Heart right ventricle (tissue), 16 donors: ENCODE measurements around the gene ARL15. TPM values are rescaled to one million over a fixed set of nuclear protein-coding genes. Genes with fewer than 3 reads are reported as not detected.

ENCODE experiments used
- ATAC-seq, 8 donors: fragments of 200-7000 bp; cut with Tn5 transposase; one replicate each; pipeline ENCODE4 v1.9.1; 2020; ENCODE audit warnings: mild to moderate bottlenecking in 8 of 8, moderate library complexity in 8 of 8, moderate number of reproducible peaks in 1 of 8
- DNase-seq, 2 donors: peaks; one replicate each; pipeline ENCODE4 v3.0.0-alpha.2; 2020
- H3K27ac ChIP-seq, 10 donors: fragments of 200-600 bp; sonication (generic) in 2 of 10; one replicate each; pipeline versions ENCODE4 v1.5.0 to v1.8.0; 2020 to 2022; ENCODE audit warnings: mild to moderate bottlenecking in 3 of 10
- H3K27me3 ChIP-seq, 7 donors: fragments of 200-600 bp; one replicate each; pipeline ENCODE4 v1.8.0; 2021 to 2022; ENCODE audit warnings: mild to moderate bottlenecking in 2 of 7
- H3K36me3 ChIP-seq, 9 donors: fragments of 200-600 bp; sonication (generic) in 1 of 9; one replicate each; pipeline versions ENCODE4 v1.5.0 to v1.8.0; 2020 to 2022; ENCODE audit warnings: mild to moderate bottlenecking in 2 of 9
- H3K4me1 ChIP-seq, 9 donors: fragments of 200-600 bp; sonication (generic) in 1 of 9; one replicate each; pipeline versions ENCODE4 v1.5.0 to v1.8.0; 2020 to 2022; ENCODE audit warnings: mild to moderate bottlenecking in 4 of 9
- H3K4me3 ChIP-seq, 10 donors: fragments of 200-600 bp; sonication (generic) in 2 of 10; one replicate each; pipeline versions ENCODE4 v1.5.0 to v1.8.0; 2020 to 2022; ENCODE audit warnings: mild to moderate bottlenecking in 7 of 10, moderate library complexity in 2 of 10
- H3K9me3 ChIP-seq, 11 donors: fragments of 200-600 bp in 10 of 11; sonication (generic) in 2 of 11; one replicate each; pipeline versions ENCODE4 v1.5.0 to v1.8.0; 2013 to 2022; ENCODE audit warnings: mild to moderate bottlenecking in 2 of 11, control low read depth in 1 of 11, moderate library complexity in 1 of 11
- WGBS, 2 donors: extraction: QIAGEN DNeasy Blood & Tissue Kit; methylation state at CpG; one replicate each; pipeline ENCODE4 v1.1.7; 2013; ENCODE audit warnings: inconsistent platforms in 1 of 2; 5-methylcytosine and 5-hydroxymethylcytosine counted together
- intact Hi-C, 10 donors: fragments of 100-400 bp; cut with DNase I; formaldehyde crosslinking; loops; one replicate each; pipeline versions ENCODE4 v1.11.1 to v1.14.2; 2022
- polyA plus RNA-seq, 2 donors: library from polyadenylated mRNA; stranded (reverse); fragments of 200-250 nt; gene quantifications; one replicate each; pipeline ENCODE4 v1.2.3, GENCODE V29; 2013
- total RNA-seq, 10 donors: library from RNA; stranded (reverse); fragmentation: NEBNext Ultra II Directional in 3 of 10; extraction: Animal tissue kit (Norgen Biotek cat#: 25700) in 3 of 10; gene quantifications; one replicate each; pipeline versions ENCODE4 v1.2.1 to v1.2.4, GENCODE V29; 2021 to 2023
- TF ChIP-seq, protein P1 (sequence below), 9 donors: fragments of 200-600 bp; sonication (generic) in 2 of 9; IDR thresholded peaks; one replicate each; pipeline versions ENCODE4 v1.5.0 to v1.8.0; 2021 to 2022; ENCODE audit warnings: antibody characterized with exemption in 9 of 9, mild to moderate bottlenecking in 5 of 9, moderate library complexity in 1 of 9
- donor health status: Arrhythmogenic right ventricular cardiomyopathy.
- donor health status: ischemic (EF 13 %, LVEDD 7.1; RV severe dilation, severe dysfunction).
- donor health status: healthy with polysubstance abuse.
- donor health status: DM: no; HTN: yes; CAD: no.
- donor health status: DM: no; HTN: no; CAD: no.
- donor health status: ischemic (EF 25% LVEDD 6.9; RV normal size, moderate dysfunction).
- donor health status: ischemic (EF 25% LVEDD 5.7; RV mildly dilated, moderate dysfunction).
- donor health status: healthy.
- donor health status: DM: yes; HTN: yes; CAD: no.
- donor health status: Ischemic cardiomyopathy.
- donor health status: ischemic (EF 35%, LVEDD 5.7; RV mildly dilated, moderate dysfunction).
- donor health status: nonischemic (EF 11% LVEDD 7.7; RV severe dilation, severe dysfunction).
- donor health status: DM: yes; HTN: yes; CAD: no.
- donor health status: PGD.
- donor health status: ischemic (EF 29% LVEDD 5.4; RV normal size, mild dysfunction).
- donor health status: nonischemic (EF 23%, LVEDD 6.1; RV moderate dilation, normal function).

ARL15 gene
- total and polyA plus RNA-seq, 12 donors: 7.8 to 31.8 (median 26.9) TPM

DNA sequence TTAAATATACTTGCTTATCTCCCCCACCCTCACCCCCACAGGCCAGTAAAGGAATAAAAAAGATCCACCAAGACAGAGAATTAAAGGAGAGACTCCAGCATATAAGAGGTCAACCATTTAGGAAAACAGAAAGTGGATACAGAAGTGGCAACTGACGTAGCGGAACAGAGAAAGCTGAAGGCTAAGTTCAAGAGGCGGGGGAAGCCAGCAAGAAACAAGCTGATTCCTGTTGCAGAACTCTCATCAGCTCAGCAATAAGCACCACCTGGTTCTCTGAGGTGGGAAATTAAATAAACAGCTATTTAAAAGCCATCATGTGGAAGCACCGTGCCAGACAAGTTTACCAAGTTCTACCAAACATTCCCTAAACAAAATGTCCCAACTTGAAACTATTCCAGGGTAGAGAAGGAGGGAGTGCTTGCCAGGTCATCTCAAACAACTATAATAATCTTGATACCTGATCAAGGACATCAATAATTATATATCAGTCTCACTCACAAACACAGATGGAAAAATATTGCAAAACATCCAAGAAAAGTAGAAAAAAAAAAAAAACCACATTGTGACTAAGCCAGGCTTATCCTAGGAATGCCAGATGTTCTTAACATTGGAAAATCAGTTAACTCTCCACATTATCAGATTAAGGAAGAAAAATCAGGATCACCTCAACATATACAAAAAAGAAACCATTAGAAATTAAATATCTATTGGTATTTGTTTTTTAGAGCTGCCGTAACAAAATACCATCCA, 7.3 kb upstream of the ARL15 start:
- intact Hi-C loops: loop anchor here in 3 of 10 donors (5.0 to 10.0 kb wide), 4 partner anchors 63 to 100 kb away; no protein-coding TSS in a partner anchor
- Histone ChIP-seq H3K9me3 (no peaks in the 10 kb centered on the region), H3K4me1 (peaks cover 0 to 7% (median 0%) of the 10 kb centered on the region in 9 donors), H3K4me3 (no peak overlapping the region), H3K36me3 (no peaks in the 10 kb centered on the region), H3K27ac (no peak overlapping the region), H3K27me3 (no peaks in the 10 kb centered on the region)
- TF ChIP-seq, protein P1, sequence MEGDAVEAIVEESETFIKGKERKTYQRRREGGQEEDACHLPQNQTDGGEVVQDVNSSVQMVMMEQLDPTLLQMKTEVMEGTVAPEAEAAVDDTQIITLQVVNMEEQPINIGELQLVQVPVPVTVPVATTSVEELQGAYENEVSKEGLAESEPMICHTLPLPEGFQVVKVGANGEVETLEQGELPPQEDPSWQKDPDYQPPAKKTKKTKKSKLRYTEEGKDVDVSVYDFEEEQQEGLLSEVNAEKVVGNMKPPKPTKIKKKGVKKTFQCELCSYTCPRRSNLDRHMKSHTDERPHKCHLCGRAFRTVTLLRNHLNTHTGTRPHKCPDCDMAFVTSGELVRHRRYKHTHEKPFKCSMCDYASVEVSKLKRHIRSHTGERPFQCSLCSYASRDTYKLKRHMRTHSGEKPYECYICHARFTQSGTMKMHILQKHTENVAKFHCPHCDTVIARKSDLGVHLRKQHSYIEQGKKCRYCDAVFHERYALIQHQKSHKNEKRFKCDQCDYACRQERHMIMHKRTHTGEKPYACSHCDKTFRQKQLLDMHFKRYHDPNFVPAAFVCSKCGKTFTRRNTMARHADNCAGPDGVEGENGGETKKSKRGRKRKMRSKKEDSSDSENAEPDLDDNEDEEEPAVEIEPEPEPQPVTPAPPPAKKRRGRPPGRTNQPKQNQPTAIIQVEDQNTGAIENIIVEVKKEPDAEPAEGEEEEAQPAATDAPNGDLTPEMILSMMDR (IDR thresholded peaks at IDR 0.05): no peak
- WGBS, 2 donors: 94 to 96% methylated on average over 5 of the region's 5 CpGs
- ATAC-seq (no peak), DNase-seq (no peak)

DNA sequence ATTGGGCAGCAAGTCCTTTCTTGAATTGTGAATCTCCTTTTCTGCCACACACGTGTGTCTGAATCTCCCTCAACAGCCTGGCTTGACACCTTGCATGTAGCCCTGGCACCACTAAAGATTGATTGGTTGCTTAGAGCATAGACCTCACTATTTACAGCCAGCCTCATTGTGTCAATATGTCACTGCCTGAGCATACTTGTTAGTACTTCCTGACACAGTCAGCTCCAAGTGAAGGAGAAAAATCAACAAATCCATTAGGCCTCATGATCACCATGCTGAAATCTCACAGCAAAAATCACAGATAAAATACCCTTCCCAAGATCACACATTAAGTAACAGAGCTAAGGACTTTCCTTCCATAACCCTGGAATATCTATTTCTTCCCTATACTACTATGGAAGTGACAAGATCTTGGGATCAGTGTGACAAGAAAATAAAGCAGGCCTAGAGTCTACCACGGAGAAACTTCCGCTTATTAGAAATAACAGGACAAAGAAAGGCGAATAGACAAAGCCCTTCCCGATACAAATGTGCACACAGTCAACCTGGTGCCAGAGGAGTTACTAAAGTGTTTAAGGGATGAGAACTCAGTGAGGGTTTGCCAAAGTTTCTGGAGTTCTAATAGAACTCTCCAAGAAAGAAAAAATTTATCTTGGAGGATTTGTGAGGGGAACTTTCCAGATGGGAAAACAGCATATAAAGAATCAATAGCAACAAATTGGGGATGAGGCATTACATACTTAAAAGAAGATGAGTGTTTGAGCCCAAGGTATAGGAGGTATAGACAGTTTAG, 5.6 kb upstream of the ARL15 start:
- Histone ChIP-seq H3K27ac (no peak overlapping the region), H3K36me3 (no peaks in the 10 kb centered on the region), H3K9me3 (no peaks in the 10 kb centered on the region), H3K4me1 (peaks cover 0 to 12% (median 6%) of the 10 kb centered on the region in 9 donors), H3K27me3 (no peaks in the 10 kb centered on the region), H3K4me3 (no peak overlapping the region)
- TF ChIP-seq, protein P1 (IDR thresholded peaks at IDR 0.05): no peak
- ATAC-seq (no peak), DNase-seq (no peak)
- WGBS, 2 donors: 86 to 92% methylated on average over 5 of the region's 5 CpGs
- intact Hi-C loops: loop anchor here in 3 of 10 donors (5.0 to 10.0 kb wide), 4 partner anchors 61 to 101 kb away; no protein-coding TSS in a partner anchor

DNA sequence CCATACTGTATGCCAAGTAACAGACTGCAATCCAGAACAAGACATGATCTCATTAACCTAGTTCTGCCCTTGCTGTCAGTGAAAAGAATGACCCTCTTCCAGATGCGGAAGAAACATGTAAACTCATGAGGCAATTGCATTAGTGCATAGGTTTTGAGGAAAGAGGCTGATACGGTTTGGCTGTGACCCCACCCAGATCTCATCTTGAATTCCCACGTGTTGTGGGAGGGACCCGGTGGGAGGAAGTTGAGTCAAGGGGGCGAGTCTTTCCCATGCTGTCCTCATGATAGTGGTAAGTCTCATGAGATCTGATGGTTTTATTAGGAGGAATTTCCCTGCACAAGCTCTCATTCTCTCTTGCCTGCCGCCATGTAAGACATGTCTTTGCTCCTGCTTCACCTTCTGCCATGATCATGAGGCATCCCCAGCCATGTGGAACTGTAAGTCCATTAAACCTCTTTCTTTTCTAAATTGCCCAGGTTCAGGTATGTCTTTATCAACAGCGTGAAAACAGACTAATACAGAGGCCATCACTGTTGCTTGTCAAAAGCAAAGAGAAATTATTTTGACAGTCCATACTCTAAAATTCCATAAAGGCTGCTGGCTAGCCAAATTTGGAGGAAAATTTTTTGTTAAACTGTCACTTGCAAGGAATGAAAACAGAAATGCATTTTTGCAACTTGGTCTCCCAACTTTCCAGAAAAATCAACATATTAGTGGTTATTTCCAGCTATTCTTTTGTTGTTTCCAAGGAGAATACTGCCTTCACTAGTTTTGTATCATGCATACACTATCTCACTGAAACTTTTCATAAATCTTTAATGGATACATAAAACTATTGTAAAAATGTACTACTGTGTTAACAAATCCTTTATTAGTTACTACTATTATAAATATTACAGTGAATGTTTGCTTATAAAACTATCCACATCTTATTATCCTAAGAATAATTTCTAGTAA, 3.2 kb upstream of the ARL15 start:
- Histone ChIP-seq H3K9me3 (no peaks in the 10 kb centered on the region), H3K27ac (no peak overlapping the region), H3K4me3 (no peak overlapping the region), H3K4me1 (peaks cover 0 to 20% (median 13%) of the 10 kb centered on the region in 9 donors), H3K36me3 (no peaks in the 10 kb centered on the region), H3K27me3 (no peaks in the 10 kb centered on the region)
- intact Hi-C loops: loop anchor here in 8 of 10 donors (5.0 to 10.0 kb wide), 8 partner anchors 56 to 179 kb away; no protein-coding TSS in a partner anchor
- DNase-seq: peak in 1 of 2 donors; percentile 25
- TF ChIP-seq, protein P1 (IDR thresholded peaks at IDR 0.05): no peak
- ATAC-seq: no peak
- WGBS, 2 donors: 67 to 75% methylated on average over 7 of the region's 7 CpGs
